ENCODE measurements around the gene PPP2R3B.

- TF ChIP-seq CTCF (IDR thresholded peaks at IDR 0.05) (no peak), SP1 (CRISPR knock-in tag; conservative IDR thresholded peaks at IDR 0.05) (no peak), NFYB (CRISPR knock-in tag; conservative IDR thresholded peaks at IDR 0.05; ENCODE audit: low read depth) (no peak), FOXK1 (CRISPR knock-in tag; IDR thresholded peaks at IDR 0.05) (no peak), ARID4B (CRISPR knock-in tag; IDR thresholded peaks at IDR 0.05; ENCODE audit: borderline replicate concordance) (no peak)
These were observed 29.5 kb downstream of the PPP2R3B start for GRCh38 chrX:357035-357692.
